Muscle layer of duodenum (tissue), 2 donors: ENCODE measurements around the gene PACS2.

Source experiments
- H3K27ac ChIP-seq: one replicate; pipeline ENCODE4 v1.7.0; 2013; ENCODE audit warnings: mild to moderate bottlenecking, low read length
- H3K27me3 ChIP-seq: one replicate; pipeline ENCODE4 v1.7.0; 2013; ENCODE audit warnings: low read depth, mild to moderate bottlenecking, control low read depth, low read length
- H3K36me3 ChIP-seq, 2 donors: one replicate each; pipeline ENCODE4 v1.7.0; 2013; ENCODE audit warnings: low read length in 2 of 2, control low read depth in 1 of 2, mild to moderate bottlenecking in 1 of 2; ENCODE audit not compliant: insufficient read depth in 2 of 2, control insufficient read depth in 1 of 2
- H3K4me1 ChIP-seq, 2 donors: one replicate each; pipeline ENCODE4 v1.7.0; 2013; ENCODE audit warnings: low read length in 2 of 2, mild to moderate bottlenecking in 2 of 2, control low read depth in 1 of 2, moderate library complexity in 1 of 2; ENCODE audit not compliant: insufficient read depth in 2 of 2, control insufficient read depth in 1 of 2
- H3K4me3 ChIP-seq, 2 donors: one replicate each; pipeline ENCODE4 v1.7.0; 2013; ENCODE audit warnings: low read length in 2 of 2, low read depth in 1 of 2, mild to moderate bottlenecking in 1 of 2
- H3K9me3 ChIP-seq, 2 donors: one replicate each; pipeline ENCODE4 v1.7.0; 2013; ENCODE audit warnings: low read length in 2 of 2, control low read depth in 1 of 2, mild to moderate bottlenecking in 1 of 2; ENCODE audit not compliant: control insufficient read depth in 1 of 2
- donor health status: healthy.

Gene PACS2

DNA sequence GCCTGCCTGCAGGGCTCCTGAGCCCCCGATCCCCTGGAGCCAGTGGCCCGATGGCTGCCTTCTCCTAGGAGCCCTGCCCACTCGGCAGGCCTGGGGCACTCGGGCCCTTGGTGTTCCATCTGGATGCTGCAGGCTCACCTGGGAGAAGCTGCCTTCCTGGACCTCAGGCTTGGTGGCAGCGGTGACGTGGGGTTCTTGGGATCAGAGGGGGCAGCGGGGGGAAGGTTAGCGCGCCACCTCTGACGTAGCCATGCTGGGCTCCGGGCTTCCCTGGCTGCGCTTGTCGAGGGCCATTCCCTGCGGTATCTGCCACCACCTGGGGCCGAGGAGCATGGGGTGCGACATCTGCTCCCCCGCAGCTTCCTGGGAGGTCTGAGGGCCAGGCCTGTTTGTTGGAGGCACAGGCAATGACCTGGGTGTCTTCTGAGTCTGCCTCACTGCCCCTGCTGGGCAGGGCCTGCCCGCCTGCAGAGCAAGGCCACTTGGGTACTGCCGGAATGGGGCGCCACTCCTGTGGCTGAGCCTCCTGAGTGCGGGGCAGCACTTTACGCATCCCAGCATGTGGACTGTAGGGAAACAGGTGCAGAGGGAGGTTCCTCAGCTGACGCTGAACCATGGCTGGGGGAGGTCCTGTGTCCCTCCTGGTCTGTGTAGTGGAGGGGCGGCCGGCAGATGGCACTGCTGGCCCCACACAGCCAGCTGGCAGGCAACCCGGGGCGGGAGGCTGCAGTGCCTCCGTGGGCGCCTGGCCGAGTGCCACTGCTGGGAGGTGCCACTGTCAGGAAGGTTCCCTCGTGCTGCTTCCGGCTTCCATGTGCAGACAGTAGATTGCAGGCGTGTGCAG is 125.4 kb downstream of the PACS2 start:
- Histone ChIP-seq H3K4me3 (no peak overlapping the region), H3K27ac (no peak overlapping the region), H3K36me3 (peaks cover 0 to 19% of the 10 kb centered on the region in 2 donors), H3K9me3 (no peaks in the 10 kb centered on the region), H3K27me3 (no peaks in the 10 kb centered on the region), H3K4me1 (peaks cover 0 to 8% of the 10 kb centered on the region in 2 donors)

DNA sequence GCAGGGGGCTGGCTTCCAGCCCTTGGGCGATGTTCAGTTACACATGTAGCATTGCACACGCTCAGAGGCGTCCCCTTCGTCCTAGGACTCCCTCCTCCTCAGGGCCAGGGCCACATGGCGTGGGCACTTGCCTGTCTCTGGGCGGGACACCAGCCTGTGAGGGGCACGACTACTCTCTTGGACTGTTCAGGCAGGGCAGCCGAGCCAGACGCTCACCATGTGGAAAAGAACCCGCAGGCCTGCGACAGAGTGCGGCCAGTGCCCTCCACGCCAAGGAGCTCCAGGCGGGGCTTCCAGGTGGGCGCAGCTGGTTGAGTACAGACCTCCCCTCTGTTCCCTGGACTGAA is 126.0 kb downstream of the PACS2 start:
- H3K4me1 ChIP-seq: peaks cover 0 to 8% of the 10 kb centered on the region in 2 donors
- no peak overlapping the region for H3K27ac ChIP-seq
- no peaks in the 10 kb centered on the region for H3K27me3 ChIP-seq
- no peak overlapping the region for H3K4me3 ChIP-seq
- no peaks in the 10 kb centered on the region for H3K9me3 ChIP-seq
- H3K36me3 ChIP-seq: peaks cover 0 to 19% of the 10 kb centered on the region in 2 donors

DNA sequence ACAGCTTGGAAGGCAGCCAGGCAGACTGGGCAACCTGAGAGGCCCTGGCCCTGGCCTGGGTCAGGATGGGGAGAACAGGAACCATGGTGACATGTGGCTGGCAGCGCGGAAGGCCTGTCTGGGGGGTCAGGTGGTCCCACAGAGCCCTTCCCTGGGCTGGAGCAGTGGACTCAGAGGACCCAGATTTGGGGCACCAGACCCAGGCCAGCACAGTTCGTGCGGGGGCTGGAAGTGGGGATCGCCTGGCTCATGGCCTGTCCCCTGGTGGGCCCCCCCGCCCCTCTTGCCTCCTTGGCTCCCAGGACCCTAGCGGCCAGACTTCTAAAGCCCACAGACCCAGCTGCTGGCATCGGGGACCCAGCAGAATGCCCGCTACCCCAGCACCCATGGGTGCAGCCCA is 126.4 kb downstream of the PACS2 start:
- no peak overlapping the region for H3K27ac ChIP-seq
- H3K4me1 ChIP-seq: peaks cover 0 to 8% of the 10 kb centered on the region in 2 donors
- peaks cover 0 to 19% of the 10 kb centered on the region in 2 donors for H3K36me3 ChIP-seq
- H3K4me3 ChIP-seq: no peak overlapping the region
- no peaks in the 10 kb centered on the region for H3K9me3 ChIP-seq
- no peaks in the 10 kb centered on the region for H3K27me3 ChIP-seq

DNA sequence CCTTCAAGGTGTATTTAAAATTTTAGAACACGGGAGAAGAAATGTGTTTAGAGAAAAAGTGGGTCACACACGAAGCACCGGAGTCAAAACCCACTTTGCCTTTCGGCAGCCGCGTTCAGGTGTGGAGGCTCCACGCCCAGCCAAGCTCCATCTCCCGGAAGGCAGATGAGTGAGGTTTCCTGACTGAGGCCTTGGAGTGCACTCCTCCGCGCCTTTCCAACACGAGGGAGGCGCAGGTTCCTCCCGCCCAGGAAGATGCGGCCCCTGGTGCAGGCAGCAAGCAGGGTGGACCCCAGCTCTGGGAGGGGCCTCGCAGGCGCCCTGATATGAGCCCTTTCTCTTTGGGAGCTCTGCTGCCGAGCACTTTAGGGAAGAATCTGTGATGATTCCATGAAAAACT is 127.6 kb downstream of the PACS2 start:
- peaks cover 0 to 8% of the 10 kb centered on the region in 2 donors for H3K4me1 ChIP-seq
- H3K27ac ChIP-seq: no peak overlapping the region
- H3K27me3 ChIP-seq: no peaks in the 10 kb centered on the region
- H3K36me3 ChIP-seq: peaks cover 0 to 19% of the 10 kb centered on the region in 2 donors
- no peak overlapping the region for H3K4me3 ChIP-seq
- H3K9me3 ChIP-seq: no peaks in the 10 kb centered on the region

DNA sequence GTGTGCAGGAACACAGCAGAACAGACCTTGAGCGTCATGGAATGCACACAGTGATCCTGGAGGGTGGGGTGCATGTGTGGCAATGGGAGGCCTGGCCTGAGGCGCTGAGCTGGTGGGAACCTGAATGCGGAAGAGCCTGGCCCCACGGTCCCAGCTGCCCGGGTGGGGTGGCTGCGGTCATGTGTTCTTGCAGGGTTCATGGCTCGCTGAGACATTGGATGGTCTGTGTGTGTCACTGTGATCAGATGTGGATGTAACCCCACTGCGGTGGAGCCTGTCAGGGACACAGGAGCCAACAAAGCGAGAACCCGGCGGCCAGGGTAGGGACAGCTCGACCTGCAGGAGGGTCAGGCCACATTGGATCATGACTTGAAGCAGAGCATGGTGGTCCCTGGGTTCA is 128.3 kb downstream of the PACS2 start:
- Histone ChIP-seq H3K9me3 (no peaks in the 10 kb centered on the region), H3K36me3 (peaks cover 0 to 19% of the 10 kb centered on the region in 2 donors), H3K4me1 (peaks cover 0 to 4% of the 10 kb centered on the region in 2 donors)

DNA sequence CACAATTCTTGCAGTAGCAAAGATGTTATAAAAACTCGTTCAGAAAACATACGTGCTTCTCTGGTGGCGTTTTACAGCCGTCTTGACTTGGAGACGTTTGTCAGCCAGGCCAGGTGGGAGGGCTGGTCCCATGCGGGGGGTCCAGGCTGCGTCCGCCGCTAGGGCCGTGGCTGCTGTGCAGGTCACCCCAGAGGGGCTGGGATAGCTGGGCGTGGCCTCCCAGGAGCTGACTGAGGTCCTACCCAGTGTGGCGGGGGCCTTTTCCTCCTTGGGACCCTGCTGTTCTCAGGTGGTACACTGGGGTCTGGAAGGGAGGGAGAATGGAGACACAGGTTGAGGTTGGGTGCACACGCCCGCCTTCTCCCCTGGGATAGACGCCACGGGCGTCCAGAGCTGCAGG is 130.3 kb downstream of the PACS2 start:
- H3K27ac ChIP-seq: no peak overlapping the region
- peaks cover 0 to 20% of the 10 kb centered on the region in 2 donors for H3K36me3 ChIP-seq
- no peak overlapping the region for H3K4me3 ChIP-seq
- H3K27me3 ChIP-seq: no peaks in the 10 kb centered on the region
- H3K4me1 ChIP-seq: peaks cover 0 to 11% of the 10 kb centered on the region in 2 donors
- no peaks in the 10 kb centered on the region for H3K9me3 ChIP-seq

More for the DNA sequence above, 128.3 kb downstream of the PACS2 start:
- H3K27ac ChIP-seq: no peak overlapping the region
- H3K27me3 ChIP-seq: no peaks in the 10 kb centered on the region
- no peak overlapping the region for H3K4me3 ChIP-seq

DNA sequence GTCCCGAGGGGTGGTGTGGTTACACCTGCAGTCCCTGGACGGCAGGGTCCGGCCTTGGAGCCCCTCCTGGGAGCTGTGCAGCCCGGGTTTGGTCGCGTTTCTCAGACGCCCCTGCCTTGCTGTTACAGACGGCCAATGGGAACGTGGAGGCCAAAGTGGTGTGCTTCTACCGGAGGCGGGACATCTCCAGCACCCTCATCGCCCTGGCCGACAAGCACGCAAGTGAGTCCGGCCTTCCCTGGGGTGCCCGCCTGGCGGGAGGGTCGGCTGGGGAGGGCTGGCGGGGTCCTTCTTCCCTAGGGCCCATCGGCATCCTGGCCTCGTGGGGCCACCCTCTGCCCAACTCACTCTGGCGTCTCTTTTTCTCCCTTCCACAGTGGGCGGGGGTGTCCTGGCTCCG is 130.7 kb downstream of the PACS2 start:
- Histone ChIP-seq H3K4me3 (no peak overlapping the region), H3K4me1 (peaks cover 0 to 11% of the 10 kb centered on the region in 2 donors), H3K36me3 (peaks cover 0 to 20% of the 10 kb centered on the region in 2 donors)

DNA sequence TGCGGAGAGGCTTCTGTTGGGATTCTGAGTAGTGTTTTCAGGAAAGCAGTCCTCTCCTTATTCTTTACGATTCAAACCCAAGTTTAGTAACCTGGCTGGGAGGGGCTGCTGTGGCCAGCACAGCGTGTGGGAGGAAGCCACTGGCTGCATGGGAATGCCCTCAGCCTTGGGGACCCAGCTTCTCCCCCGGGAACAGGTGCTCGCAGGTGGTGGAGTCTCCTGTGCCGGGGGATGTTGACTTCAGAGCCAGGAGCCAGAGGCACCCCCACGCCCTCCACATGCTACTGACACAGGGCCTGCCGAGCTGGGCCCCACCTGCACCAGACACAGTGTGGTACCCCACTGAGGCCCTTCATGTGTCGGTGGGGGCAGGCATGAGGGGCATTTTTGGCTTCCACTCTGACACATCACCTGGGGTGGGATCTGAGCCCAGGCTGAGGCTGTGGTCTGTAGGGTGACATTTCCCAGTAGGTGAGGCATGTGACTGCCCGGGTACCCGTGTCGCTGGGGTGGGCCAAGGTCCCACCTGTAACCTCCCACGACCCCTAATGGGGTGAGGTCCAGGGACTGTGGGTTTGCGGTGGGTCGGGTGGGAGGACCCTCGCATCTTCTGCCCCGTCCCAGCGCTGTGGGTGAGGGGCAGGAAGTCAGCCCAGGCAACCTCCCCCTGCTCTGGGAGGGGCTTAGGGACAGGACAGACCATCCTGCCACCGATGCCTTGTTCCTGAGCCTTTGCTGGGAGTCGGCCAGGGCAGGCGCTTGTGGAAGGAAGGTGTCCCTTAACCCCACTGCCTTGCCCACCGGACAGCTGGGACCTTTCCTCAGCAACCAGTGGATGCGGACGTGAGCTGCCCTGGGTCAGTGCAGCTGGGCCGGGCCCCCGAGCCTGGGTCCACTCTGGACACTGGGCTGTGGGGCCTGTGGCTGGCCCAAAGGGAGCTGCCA is 131.6 kb downstream of the PACS2 start:
- Histone ChIP-seq H3K4me3 (no peak overlapping the region), H3K27ac (no peak overlapping the region), H3K36me3 (peaks cover 5 to 29% of the 10 kb centered on the region in 2 donors), H3K27me3 (no peaks in the 10 kb centered on the region), H3K4me1 (peaks cover 0 to 11% of the 10 kb centered on the region in 2 donors), H3K9me3 (no peaks in the 10 kb centered on the region)

More for the DNA sequence above, 130.7 kb downstream of the PACS2 start:
- no peaks in the 10 kb centered on the region for H3K27me3 ChIP-seq
- H3K27ac ChIP-seq: no peak overlapping the region
- H3K9me3 ChIP-seq: no peaks in the 10 kb centered on the region

DNA sequence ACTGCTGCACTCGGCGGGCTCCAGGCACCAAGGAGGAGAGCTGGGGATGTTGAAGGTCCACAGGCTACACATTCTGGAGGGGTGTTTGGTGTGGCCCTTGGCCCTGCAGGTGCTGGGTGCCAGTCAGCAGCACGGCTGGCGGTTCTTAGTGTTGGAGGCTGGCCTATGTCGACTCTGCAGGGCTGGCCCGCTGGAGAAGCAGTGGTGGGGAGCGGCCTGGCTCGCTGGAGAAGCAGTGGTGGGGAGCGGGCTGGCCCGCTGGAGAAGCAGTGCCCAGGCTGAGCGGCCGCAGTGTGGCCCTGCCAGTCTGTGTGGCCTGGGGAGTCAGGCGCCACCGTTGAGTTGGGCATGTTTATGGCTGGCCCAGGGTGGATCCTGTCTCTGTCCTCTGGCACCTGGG is 132.4 kb downstream of the PACS2 start:
- Histone ChIP-seq H3K9me3 (no peaks in the 10 kb centered on the region), H3K27me3 (no peaks in the 10 kb centered on the region), H3K4me1 (peaks cover 0 to 11% of the 10 kb centered on the region in 2 donors), H3K4me3 (no peak overlapping the region), H3K27ac (no peak overlapping the region), H3K36me3 (peaks cover 7 to 32% of the 10 kb centered on the region in 2 donors)
